ENCODE measurements around the gene NCAN. TPM values are rescaled to one million over a fixed set of nuclear protein-coding genes. Genes with fewer than 3 reads are reported as not detected.

NCAN gene
- total RNA-seq, 3 donors from 2014 or later (not counting 1 experiment from before 2014, with no cell fraction given): not detected

DNA sequence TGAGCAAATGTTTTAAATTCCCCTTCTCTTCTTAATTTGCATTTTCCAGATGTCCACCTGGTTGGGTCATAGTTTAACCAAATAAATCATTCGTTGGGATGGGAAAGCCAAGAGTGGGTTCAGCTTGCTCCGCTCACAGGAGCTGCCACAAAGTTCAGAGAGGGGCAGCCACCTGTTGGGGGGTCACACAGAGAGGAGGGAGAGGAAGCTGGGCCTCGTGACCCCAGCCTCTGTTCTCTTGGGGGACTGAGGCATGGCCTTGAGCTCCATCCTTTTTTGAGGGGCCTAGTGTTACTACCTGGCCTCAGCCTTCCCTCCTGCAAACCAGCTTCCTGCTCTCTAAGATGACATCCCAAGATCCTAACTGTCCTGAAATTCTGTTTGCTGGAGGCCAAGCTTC lies 44.1 kb upstream of the NCAN start:
- TF ChIP-seq, protein P1, sequence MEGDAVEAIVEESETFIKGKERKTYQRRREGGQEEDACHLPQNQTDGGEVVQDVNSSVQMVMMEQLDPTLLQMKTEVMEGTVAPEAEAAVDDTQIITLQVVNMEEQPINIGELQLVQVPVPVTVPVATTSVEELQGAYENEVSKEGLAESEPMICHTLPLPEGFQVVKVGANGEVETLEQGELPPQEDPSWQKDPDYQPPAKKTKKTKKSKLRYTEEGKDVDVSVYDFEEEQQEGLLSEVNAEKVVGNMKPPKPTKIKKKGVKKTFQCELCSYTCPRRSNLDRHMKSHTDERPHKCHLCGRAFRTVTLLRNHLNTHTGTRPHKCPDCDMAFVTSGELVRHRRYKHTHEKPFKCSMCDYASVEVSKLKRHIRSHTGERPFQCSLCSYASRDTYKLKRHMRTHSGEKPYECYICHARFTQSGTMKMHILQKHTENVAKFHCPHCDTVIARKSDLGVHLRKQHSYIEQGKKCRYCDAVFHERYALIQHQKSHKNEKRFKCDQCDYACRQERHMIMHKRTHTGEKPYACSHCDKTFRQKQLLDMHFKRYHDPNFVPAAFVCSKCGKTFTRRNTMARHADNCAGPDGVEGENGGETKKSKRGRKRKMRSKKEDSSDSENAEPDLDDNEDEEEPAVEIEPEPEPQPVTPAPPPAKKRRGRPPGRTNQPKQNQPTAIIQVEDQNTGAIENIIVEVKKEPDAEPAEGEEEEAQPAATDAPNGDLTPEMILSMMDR (IDR thresholded peaks at IDR 0.05): no peak
- intact Hi-C loops (cut with micrococcal nuclease): no loop called here
- Mint-ChIP-seq H3K27ac (no peak overlapping the region), H3K4me1 (peaks cover 15 to 16% of the 10 kb centered on the region in 2 donors), H3K27me3 (ENCODE audit: low read depth in 2 of 2) (peaks cover 0 to 4% of the 10 kb centered on the region in 2 donors), H3K4me3 (no peak overlapping the region), H3K9me3 (no peaks in the 10 kb centered on the region), H3K36me3 (no peaks in the 10 kb centered on the region)
- WGBS (ENCODE audit: insufficient coverage): 91% methylated on average over 3 of the region's 3 CpGs
- Histone ChIP-seq H3K9me3 (ENCODE audit: control insufficient read depth, insufficient read depth, low read length) (no peaks in the 10 kb centered on the region), H3K27me3 (ENCODE audit: control insufficient read depth, insufficient read depth, low read length) (no peaks in the 10 kb centered on the region), H3K36me3 (ENCODE audit: control insufficient read depth, insufficient read depth, low read length) (no peaks in the 10 kb centered on the region), H3K27ac (ENCODE audit: low read length) (no peak overlapping the region), H3K4me1 (ENCODE audit: control insufficient read depth, insufficient read depth, low read length) (peaks cover 13% of the 10 kb centered on the region), H3K4me3 (ENCODE audit: low read length) (no peak overlapping the region)
- DNase-seq: no peak
- no peak for ATAC-seq

DNA sequence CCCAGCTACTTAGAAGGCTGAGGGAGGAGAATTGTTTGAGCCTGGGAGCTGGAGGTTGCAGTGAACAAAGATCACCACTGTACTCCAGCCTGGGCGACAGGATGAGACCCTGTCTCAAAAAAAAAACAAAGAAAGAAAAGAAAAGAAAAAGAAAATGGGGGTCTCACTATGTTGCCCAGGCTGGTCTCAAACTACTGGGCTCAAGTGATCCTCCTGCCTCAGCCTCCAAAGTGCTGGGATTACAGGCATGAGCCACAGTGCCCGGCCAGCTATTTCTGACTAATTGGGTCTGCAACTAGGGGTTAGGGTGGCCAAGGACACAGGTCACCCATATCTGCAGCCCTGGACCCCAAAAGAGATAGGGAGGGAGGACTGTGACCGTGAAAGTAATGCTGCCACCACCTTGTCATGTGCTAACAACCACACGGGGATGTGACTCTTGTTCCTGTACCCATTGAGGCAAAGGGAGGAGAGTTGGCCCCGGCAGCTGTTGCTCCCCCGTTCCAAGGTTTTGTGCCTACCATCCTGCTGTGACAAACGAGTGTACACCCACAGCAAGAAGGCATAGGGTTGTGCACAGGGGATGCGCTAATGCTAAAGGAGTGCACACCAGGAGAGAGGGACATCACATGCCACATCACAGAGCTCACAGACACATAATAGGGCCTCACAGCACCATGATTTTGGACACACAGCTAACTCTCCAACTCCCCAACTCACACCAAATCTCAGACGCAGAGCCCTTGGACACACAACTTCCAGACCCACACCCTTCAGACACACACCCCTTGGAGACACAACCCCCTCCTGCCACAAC lies 42.3 kb upstream of the NCAN start:
- no peaks in the 10 kb centered on the region for H3K9me3 ChIP-seq (ENCODE audit: control insufficient read depth, insufficient read depth, low read length)
- H3K4me3 ChIP-seq (ENCODE audit: low read length): no peak overlapping the region
- DNase-seq: no peak
- peak overlapping the region in 1 of 2 donors; percentile 69 for H3K27ac Mint-ChIP-seq
- H3K4me1 ChIP-seq (ENCODE audit: control insufficient read depth, insufficient read depth, low read length): peaks cover 13% of the 10 kb centered on the region
- peaks cover 15 to 16% of the 10 kb centered on the region in 2 donors for H3K4me1 Mint-ChIP-seq
- intact Hi-C loops (cut with micrococcal nuclease): no loop called here
- WGBS (ENCODE audit: insufficient coverage): 86% methylated on average over 9 of the region's 9 CpGs
- TF ChIP-seq, protein P1 (IDR thresholded peaks at IDR 0.05): no peak
- H3K27ac ChIP-seq (ENCODE audit: low read length): no peak overlapping the region
- peaks cover 0 to 4% of the 10 kb centered on the region in 2 donors for H3K27me3 Mint-ChIP-seq (ENCODE audit: low read depth in 2 of 2)
- H3K9me3 Mint-ChIP-seq: no peaks in the 10 kb centered on the region
- no peak for ATAC-seq
- H3K27me3 ChIP-seq (ENCODE audit: control insufficient read depth, insufficient read depth, low read length): no peaks in the 10 kb centered on the region
- H3K36me3 Mint-ChIP-seq: no peaks in the 10 kb centered on the region
- no peaks in the 10 kb centered on the region for H3K36me3 ChIP-seq (ENCODE audit: control insufficient read depth, insufficient read depth, low read length)
- peak overlapping the region; percentile 71 for H3K4me3 Mint-ChIP-seq

DNA sequence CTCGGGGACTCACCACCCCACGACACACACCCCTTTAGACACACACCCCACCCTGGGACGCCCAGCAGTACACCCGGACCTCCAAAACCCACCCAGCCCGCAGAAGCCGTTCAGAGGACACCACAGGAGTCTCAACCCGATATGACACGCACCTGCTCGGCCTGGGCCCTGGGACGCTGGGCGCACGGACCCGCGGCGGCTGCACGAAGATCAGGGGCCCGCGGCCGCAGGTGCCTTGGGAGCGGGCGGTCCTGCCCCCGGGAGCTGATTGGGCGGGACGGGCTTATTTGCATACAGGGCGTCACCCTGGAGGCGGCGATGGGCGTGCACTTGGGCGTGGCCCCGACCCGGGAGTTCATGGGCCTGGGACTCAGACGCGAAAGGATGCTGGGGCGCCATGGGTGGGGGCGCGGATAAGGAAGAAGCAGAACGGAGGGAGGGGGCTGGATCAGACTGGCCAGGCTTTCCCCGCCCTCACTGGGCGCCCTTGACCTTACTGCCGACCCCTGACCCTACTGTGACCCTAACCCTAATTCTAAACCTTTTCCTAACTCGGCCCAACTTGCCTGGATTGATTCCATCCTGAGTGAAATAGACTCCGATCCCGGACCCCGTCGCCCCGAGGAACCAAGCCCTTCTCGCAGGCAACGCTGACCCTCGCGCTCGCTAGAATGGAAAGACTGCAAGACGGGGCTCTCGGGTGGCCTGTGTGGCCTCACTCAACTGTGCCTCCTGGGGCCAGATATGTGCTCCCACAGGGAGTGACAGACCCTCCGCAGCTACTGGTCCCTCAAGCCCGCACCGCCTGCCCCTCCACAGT lies 41.5 kb upstream of the NCAN start, which contains the start of gene MEF2B:
MEF2B (minus strand) TSS at position 211 of the 820 bp plus-strand sequence. CDS start 19,528 bp downstream, outside the sequence.
- peak within 1 kb of the TSS; percentile 71 for H3K4me3 Mint-ChIP-seq
- H3K9me3 Mint-ChIP-seq: no peaks in the 10 kb centered on the region
- ATAC-seq: peak; percentile 78 to 93 (median 92)
- H3K4me3 ChIP-seq (ENCODE audit: low read length): no peak within 1 kb of the TSS
- 18% methylated on average over 56 of the region's 56 CpGs for WGBS (ENCODE audit: insufficient coverage)
- H3K27me3 Mint-ChIP-seq (ENCODE audit: low read depth in 2 of 2): peaks cover 0 to 4% of the 10 kb centered on the region in 2 donors
- TF ChIP-seq, protein P1 (IDR thresholded peaks at IDR 0.05): no peak
- DNase-seq: peak; percentile 56 to 84
- intact Hi-C loops (cut with micrococcal nuclease): no loop called here
- peak within 1 kb of the TSS in 1 of 2 donors; percentile 69 for H3K27ac Mint-ChIP-seq
- H3K27me3 ChIP-seq (ENCODE audit: control insufficient read depth, insufficient read depth, low read length): no peaks in the 10 kb centered on the region
- H3K4me1 ChIP-seq (ENCODE audit: control insufficient read depth, insufficient read depth, low read length): peaks cover 18% of the 10 kb centered on the region
- H3K9me3 ChIP-seq (ENCODE audit: control insufficient read depth, insufficient read depth, low read length): no peaks in the 10 kb centered on the region
- H3K36me3 ChIP-seq (ENCODE audit: control insufficient read depth, insufficient read depth, low read length): no peaks in the 10 kb centered on the region
- peaks cover 15 to 16% of the 10 kb centered on the region in 2 donors for H3K4me1 Mint-ChIP-seq
- no peak within 1 kb of the TSS for H3K27ac ChIP-seq (ENCODE audit: low read length)
- H3K36me3 Mint-ChIP-seq: no peaks in the 10 kb centered on the region

Measured in natural killer cell (primary cell).